Measurements from ENCODE around the gene CES5A. TPM values are rescaled to one million over a fixed set of nuclear protein-coding genes. Genes with fewer than 3 reads are reported as not detected.
A peak's percentile ranks its signal among the peaks of the same experiment; 100 is the strongest.
"Not testable (repeated sequence)": the region's sequence is repeated elsewhere in the genome, so short reads cannot be mapped to it uniquely, and the experiment has no call there.

CES5A gene
- total and polyA plus RNA-seq, 7 experiments from 2014 or later: not detected

DNA sequence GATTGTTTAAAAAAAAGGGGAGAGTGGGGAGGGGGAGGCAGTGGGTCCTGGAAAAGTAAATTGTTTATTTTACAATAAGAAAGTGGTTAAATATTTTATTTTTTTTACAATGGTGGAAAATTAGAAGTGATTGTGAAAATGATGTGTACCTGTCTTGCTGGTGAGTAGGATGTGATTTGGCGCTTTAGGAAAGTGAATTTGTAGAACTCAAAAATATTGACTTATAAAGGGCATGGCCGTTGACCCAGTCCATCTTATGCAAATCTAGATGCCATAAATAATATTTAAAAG is 32.1 kb downstream of the CES5A start:
- H3K4me3 Mint-ChIP-seq: no peak overlapping the region
- Histone ChIP-seq H3K27me3 (ENCODE audit: control insufficient read depth in 2 of 2, insufficient read depth in 2 of 2, low read length in 2 of 2) (no peaks in the 10 kb centered on the region), H3K4me1 (ENCODE audit: control insufficient read depth in 2 of 2, insufficient read depth in 2 of 2, low read length in 2 of 2) (no peaks in the 10 kb centered on the region), H3K36me3 (ENCODE audit: control insufficient read depth in 2 of 3, insufficient read depth in 3 of 3, low read length in 3 of 3) (no peaks in the 10 kb centered on the region), H3K27ac (ENCODE audit: low read depth, low read length) (no peak overlapping the region), H3K4me3 (ENCODE audit: low read length) (no peak overlapping the region), H3K9me3 (ENCODE audit: control insufficient read depth in 2 of 3, low read length in 3 of 3) (no peaks in the 10 kb centered on the region)
- peaks cover 0 to 1% (median 0%) of the 10 kb centered on the region in 11 donors for H3K9me3 Mint-ChIP-seq
- DNase-seq: no peak
- H3K36me3 Mint-ChIP-seq: no peaks in the 10 kb centered on the region
- peaks cover 0 to 1% (median 0%) of the 10 kb centered on the region in 7 donors for H3K4me1 Mint-ChIP-seq
- no peak for ATAC-seq
- peaks cover 11 to 46% (median 25%) of the 10 kb centered on the region in 5 donors for H3K27me3 Mint-ChIP-seq
- intact Hi-C loops (cut with micrococcal nuclease): loop anchor here in 1 of 2 donors (1.0 to 5.0 kb wide), 3 partner anchors 131 to 1951 kb away; no protein-coding TSS in a partner anchor
- H3K27ac Mint-ChIP-seq: no peak overlapping the region
- CTCF ChIA-PET: no interaction called here
- POLR2A ChIA-PET: no interaction called here

DNA sequence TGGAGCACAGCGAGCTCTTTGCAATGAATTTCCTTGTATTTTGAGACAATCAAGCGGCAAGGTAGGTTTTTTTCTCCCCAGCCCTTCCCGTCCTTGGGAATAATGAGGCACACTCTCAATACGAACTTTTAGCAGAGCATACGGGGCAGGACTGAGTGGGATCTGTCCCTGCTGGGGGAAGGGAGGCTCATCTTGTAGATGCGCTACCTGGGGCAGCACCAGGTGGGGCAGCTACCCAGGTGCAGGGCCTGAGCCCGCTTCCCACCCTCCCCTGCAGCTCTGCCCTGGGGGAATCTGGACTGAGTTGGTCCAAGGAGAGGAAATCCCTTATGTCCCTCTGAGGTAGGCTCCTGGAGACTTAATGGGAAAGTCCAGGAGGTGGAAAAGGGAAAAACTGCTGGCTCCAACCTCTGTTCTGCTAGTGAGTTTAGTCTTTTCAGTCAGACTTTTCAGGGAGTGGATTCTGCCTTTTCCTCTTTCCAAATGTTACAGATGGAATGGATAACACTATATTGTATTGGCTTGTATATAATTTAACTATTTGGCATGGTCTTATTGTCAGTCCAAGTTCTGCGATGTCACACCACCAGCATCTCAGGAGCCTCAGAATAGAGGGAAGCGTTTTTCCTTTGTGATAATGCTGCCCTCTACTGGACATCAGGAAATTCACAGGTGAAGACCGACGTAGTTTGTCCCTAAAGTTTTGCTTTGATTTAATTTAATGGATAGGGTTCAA is 32.6 kb downstream of the CES5A start:
- ChIA-PET CTCF (interaction anchor here (0.6 kb wide), 1 partner anchor 860 kb away, joined by 3 read pairs; no protein-coding TSS in a partner anchor), POLR2A (no interaction called here)
- no peaks in the 10 kb centered on the region for H3K4me1 ChIP-seq (ENCODE audit: control insufficient read depth in 2 of 2, insufficient read depth in 2 of 2, low read length in 2 of 2)
- no peaks in the 10 kb centered on the region for H3K36me3 ChIP-seq (ENCODE audit: control insufficient read depth in 2 of 3, insufficient read depth in 3 of 3, low read length in 3 of 3)
- H3K36me3 Mint-ChIP-seq: no peaks in the 10 kb centered on the region
- H3K9me3 Mint-ChIP-seq: peaks cover 0 to 1% (median 0%) of the 10 kb centered on the region in 11 donors
- H3K4me3 ChIP-seq (ENCODE audit: low read length): no peak overlapping the region
- peak; percentile 62 for ATAC-seq
- H3K27me3 ChIP-seq (ENCODE audit: control insufficient read depth in 2 of 2, insufficient read depth in 2 of 2, low read length in 2 of 2): no peaks in the 10 kb centered on the region
- DNase-seq: peak in 5 of 9 donors; percentile 3 to 17 (median 9)
- intact Hi-C loops (cut with micrococcal nuclease): loop anchor here (1.0 to 5.0 kb wide), 4 partner anchors 130 to 1950 kb away; no protein-coding TSS in a partner anchor
- H3K9me3 ChIP-seq (ENCODE audit: control insufficient read depth in 2 of 3, low read length in 3 of 3): no peaks in the 10 kb centered on the region
- no peak overlapping the region for H3K27ac Mint-ChIP-seq
- H3K27ac ChIP-seq (ENCODE audit: low read depth, low read length): no peak overlapping the region
- H3K27me3 Mint-ChIP-seq: peaks cover 11 to 46% (median 25%) of the 10 kb centered on the region in 5 donors
- no peak overlapping the region for H3K4me3 Mint-ChIP-seq
- peaks cover 0 to 1% (median 0%) of the 10 kb centered on the region in 7 donors for H3K4me1 Mint-ChIP-seq

DNA sequence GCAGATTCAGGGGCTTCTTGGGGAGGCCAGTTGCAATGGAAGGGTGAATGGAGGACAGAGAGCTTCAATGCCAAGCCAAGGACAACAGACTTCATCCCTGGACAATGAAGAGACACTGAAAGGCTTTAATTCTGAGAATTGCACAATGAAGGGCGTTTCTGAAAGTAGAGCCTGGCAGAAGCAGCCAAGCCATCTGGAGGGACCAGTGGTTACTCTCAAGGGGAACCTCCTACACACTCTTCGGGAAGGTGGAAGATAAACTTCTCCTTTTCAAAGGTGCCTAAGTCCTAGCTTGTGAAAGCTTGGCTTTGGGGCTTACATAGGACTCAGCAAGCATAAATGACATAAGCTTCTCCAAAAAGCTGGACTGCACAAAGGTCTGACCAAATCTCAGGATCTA is 36.1 kb downstream of the CES5A start:
- Histone ChIP-seq H3K9me3 (ENCODE audit: control insufficient read depth in 2 of 3, low read length in 3 of 3) (no peaks in the 10 kb centered on the region), H3K4me3 (ENCODE audit: low read length) (no peak overlapping the region), H3K27me3 (ENCODE audit: control insufficient read depth in 2 of 2, insufficient read depth in 2 of 2, low read length in 2 of 2) (no peaks in the 10 kb centered on the region), H3K36me3 (ENCODE audit: control insufficient read depth in 2 of 3, insufficient read depth in 3 of 3, low read length in 3 of 3) (no peaks in the 10 kb centered on the region), H3K4me1 (ENCODE audit: control insufficient read depth in 2 of 2, insufficient read depth in 2 of 2, low read length in 2 of 2) (no peaks in the 10 kb centered on the region), H3K27ac (ENCODE audit: low read depth, low read length) (no peak overlapping the region)
- no peaks in the 10 kb centered on the region for H3K36me3 Mint-ChIP-seq
- ATAC-seq (peak; percentile 74), DNase-seq (no peak)
- intact Hi-C loops (cut with micrococcal nuclease): no loop called here
- ChIA-PET CTCF (no interaction called here), POLR2A (no interaction called here)
- H3K4me3 Mint-ChIP-seq: no peak overlapping the region
- H3K27me3 Mint-ChIP-seq: peaks cover 8 to 25% (median 11%) of the 10 kb centered on the region in 5 donors
- no peaks in the 10 kb centered on the region for H3K9me3 Mint-ChIP-seq
- H3K4me1 Mint-ChIP-seq: peaks cover 0 to 3% (median 0%) of the 10 kb centered on the region in 7 donors
- H3K27ac Mint-ChIP-seq: no peak overlapping the region

DNA sequence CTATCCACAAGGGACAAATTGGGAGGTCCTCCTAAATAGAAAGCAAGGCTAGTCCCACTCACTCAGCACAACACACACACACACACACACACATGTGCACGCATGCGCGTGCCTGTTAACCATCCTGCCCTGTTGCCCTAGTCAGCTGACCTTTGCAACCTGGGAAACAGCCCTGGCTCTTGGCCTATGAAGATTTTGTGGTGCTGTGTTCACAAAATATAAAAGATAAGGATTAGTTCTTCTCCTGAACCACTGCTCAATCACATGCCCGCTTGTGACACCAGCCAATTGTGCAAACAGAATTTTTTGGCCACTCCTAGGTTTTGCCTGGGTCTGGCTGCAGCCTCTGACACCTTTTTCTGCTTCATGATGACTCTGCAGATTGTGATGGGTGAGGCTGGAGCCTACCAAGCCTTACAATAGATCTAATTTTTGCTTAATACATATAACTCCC is 39.0 kb downstream of the CES5A start:
- ATAC-seq (no peak), DNase-seq (no peak)
- CTCF ChIA-PET: no interaction called here
- H3K9me3 Mint-ChIP-seq: peaks cover 0 to 1% (median 0%) of the 10 kb centered on the region in 11 donors
- H3K4me3 Mint-ChIP-seq: no peak overlapping the region
- peaks cover 0 to 4% (median 0%) of the 10 kb centered on the region in 7 donors for H3K4me1 Mint-ChIP-seq
- Histone ChIP-seq H3K4me3 (ENCODE audit: low read length) (no peak overlapping the region), H3K27me3 (ENCODE audit: control insufficient read depth in 2 of 2, insufficient read depth in 2 of 2, low read length in 2 of 2) (no peaks in the 10 kb centered on the region), H3K36me3 (ENCODE audit: control insufficient read depth in 2 of 3, insufficient read depth in 3 of 3, low read length in 3 of 3) (no peaks in the 10 kb centered on the region), H3K4me1 (ENCODE audit: control insufficient read depth in 2 of 2, insufficient read depth in 2 of 2, low read length in 2 of 2) (no peaks in the 10 kb centered on the region), H3K9me3 (ENCODE audit: control insufficient read depth in 2 of 3, low read length in 3 of 3) (no peaks in the 10 kb centered on the region), H3K27ac (ENCODE audit: low read depth, low read length) (no peak overlapping the region)
- peaks cover 4 to 26% (median 6%) of the 10 kb centered on the region in 5 donors for H3K27me3 Mint-ChIP-seq
- H3K27ac Mint-ChIP-seq: no peak overlapping the region
- intact Hi-C loops (cut with micrococcal nuclease): no loop called here
- POLR2A ChIA-PET: no interaction called here
- no peaks in the 10 kb centered on the region for H3K36me3 Mint-ChIP-seq

DNA sequence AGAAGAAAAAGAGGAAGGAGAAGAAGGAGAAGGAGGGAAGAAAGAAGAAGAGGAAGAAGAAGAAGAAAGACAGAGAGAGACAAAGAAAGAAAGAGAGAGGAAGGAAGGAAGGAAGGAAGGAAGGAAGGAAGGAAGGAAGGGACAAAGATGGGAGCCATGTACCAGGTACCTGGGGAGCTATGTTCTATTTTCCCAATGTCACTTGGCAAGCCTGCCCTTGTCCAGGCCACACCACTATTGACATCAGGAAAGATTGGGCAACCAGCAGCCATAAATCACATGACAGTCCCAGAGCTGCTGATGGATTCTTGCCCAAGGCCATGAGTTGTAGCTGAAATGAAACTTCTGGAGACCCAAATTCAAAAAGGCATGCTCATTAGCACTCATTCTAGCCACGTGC is 39.6 kb downstream of the CES5A start:
- H3K4me1 ChIP-seq (ENCODE audit: control insufficient read depth in 2 of 2, insufficient read depth in 2 of 2, low read length in 2 of 2): no peaks in the 10 kb centered on the region
- H3K9me3 Mint-ChIP-seq: peaks cover 0 to 1% (median 0%) of the 10 kb centered on the region in 11 donors
- H3K4me1 Mint-ChIP-seq: peaks cover 0 to 7% (median 0%) of the 10 kb centered on the region in 7 donors
- no peak overlapping the region for H3K27ac ChIP-seq (ENCODE audit: low read depth, low read length)
- CTCF ChIA-PET: no interaction called here
- peaks cover 4 to 23% (median 8%) of the 10 kb centered on the region in 5 donors for H3K27me3 Mint-ChIP-seq
- H3K36me3 ChIP-seq (ENCODE audit: control insufficient read depth in 2 of 3, insufficient read depth in 3 of 3, low read length in 3 of 3): no peaks in the 10 kb centered on the region
- H3K4me3 Mint-ChIP-seq: no peak overlapping the region
- H3K9me3 ChIP-seq (ENCODE audit: control insufficient read depth in 2 of 3, low read length in 3 of 3): no peaks in the 10 kb centered on the region
- no peaks in the 10 kb centered on the region for H3K36me3 Mint-ChIP-seq
- POLR2A ChIA-PET: no interaction called here
- H3K27ac Mint-ChIP-seq: no peak overlapping the region
- DNase-seq: no peak
- no peaks in the 10 kb centered on the region for H3K27me3 ChIP-seq (ENCODE audit: control insufficient read depth in 2 of 2, insufficient read depth in 2 of 2, low read length in 2 of 2)
- intact Hi-C loops (cut with micrococcal nuclease): no loop called here
- ATAC-seq: no peak
- H3K4me3 ChIP-seq (ENCODE audit: low read length): no peak overlapping the region

DNA sequence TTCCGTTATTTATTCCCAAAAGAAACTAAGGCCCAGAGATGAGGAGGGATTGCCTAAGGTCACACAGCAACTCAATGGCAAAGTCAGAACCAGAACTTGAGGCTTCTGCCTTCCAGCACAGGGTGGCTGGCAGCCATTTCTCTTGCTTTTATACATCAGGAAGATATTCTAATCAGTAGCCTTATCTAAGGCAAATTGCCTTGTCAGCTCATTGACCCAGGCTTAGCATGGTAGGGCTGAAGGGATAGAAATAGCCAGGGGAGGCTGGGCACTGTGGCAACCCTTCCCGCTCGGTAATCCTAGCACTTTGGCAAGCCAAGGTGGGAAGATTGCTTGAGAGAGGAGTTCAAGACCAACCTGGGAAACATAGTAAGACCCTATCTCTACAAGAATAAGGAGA is 40.0 kb downstream of the CES5A start:
- H3K9me3 Mint-ChIP-seq; H3K9me3 ChIP-seq (ENCODE audit: control insufficient read depth in 2 of 3, low read length in 3 of 3); H3K27ac Mint-ChIP-seq; H3K4me1 ChIP-seq (ENCODE audit: control insufficient read depth in 2 of 2, insufficient read depth in 2 of 2, low read length in 2 of 2); H3K36me3 Mint-ChIP-seq; H3K27ac ChIP-seq (ENCODE audit: low read depth, low read length); DNase-seq; POLR2A ChIA-PET; H3K4me3 Mint-ChIP-seq; CTCF ChIA-PET; H3K36me3 ChIP-seq (ENCODE audit: control insufficient read depth in 2 of 3, insufficient read depth in 3 of 3, low read length in 3 of 3); H3K4me3 ChIP-seq (ENCODE audit: low read length); H3K4me1 Mint-ChIP-seq; intact Hi-C loops (cut with micrococcal nuclease); H3K27me3 ChIP-seq (ENCODE audit: control insufficient read depth in 2 of 2, insufficient read depth in 2 of 2, low read length in 2 of 2); ATAC-seq: not testable (repeated sequence)
- H3K27me3 Mint-ChIP-seq: peaks cover 4 to 21% (median 6%) of the 10 kb centered on the region in 5 donors

DNA sequence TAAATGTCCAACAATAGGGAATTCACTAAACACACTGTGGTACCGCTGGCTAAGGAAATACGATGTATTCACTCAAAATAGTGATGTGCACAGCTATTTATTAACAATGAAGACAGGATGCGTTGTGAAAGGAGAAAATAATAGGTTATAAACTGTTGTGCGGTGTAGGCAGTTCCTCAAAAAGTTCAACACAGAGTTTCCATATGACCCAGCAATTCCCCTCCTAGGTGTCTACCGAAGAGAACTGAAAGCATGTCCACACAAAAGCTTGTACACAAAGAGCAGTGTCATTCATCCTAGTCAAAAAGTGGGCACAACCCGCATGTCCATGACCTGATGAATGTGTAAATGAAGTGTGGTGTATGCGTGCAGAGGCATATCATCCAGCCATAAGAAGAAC is 41.1 kb downstream of the CES5A start:
- ATAC-seq (peak; percentile 38), DNase-seq (no peak)
- Histone ChIP-seq H3K36me3 (ENCODE audit: control insufficient read depth in 2 of 3, insufficient read depth in 3 of 3, low read length in 3 of 3) (no peaks in the 10 kb centered on the region), H3K4me3 (ENCODE audit: low read length) (no peak overlapping the region), H3K27me3 (ENCODE audit: control insufficient read depth in 2 of 2, insufficient read depth in 2 of 2, low read length in 2 of 2) (no peaks in the 10 kb centered on the region), H3K9me3 (ENCODE audit: control insufficient read depth in 2 of 3, low read length in 3 of 3) (no peaks in the 10 kb centered on the region), H3K4me1 (ENCODE audit: control insufficient read depth in 2 of 2, insufficient read depth in 2 of 2, low read length in 2 of 2) (no peaks in the 10 kb centered on the region), H3K27ac (ENCODE audit: low read depth, low read length) (no peak overlapping the region)
- peaks cover 0 to 17% (median 5%) of the 10 kb centered on the region in 5 donors for H3K27me3 Mint-ChIP-seq
- intact Hi-C loops (cut with micrococcal nuclease): no loop called here
- CTCF ChIA-PET: no interaction called here
- peaks cover 0 to 7% (median 0%) of the 10 kb centered on the region in 7 donors for H3K4me1 Mint-ChIP-seq
- H3K36me3 Mint-ChIP-seq: no peaks in the 10 kb centered on the region
- no peak overlapping the region for H3K4me3 Mint-ChIP-seq
- H3K27ac Mint-ChIP-seq: no peak overlapping the region
- H3K9me3 Mint-ChIP-seq: peaks cover 0 to 1% (median 0%) of the 10 kb centered on the region in 11 donors
- POLR2A ChIA-PET: no interaction called here

All from naive thymus-derived CD4-positive, alpha-beta T cell (primary cell).